ENCODE results near the gene AIFM2.
"Not testable (repeated sequence)": the region's sequence is repeated elsewhere in the genome, so short reads cannot be mapped to it uniquely, and the experiment has no call there.

The AIFM2 gene

GRCh38 chr10:70132098-70133029 lies at the start of gene AIFM2:
TSS of gene AIFM2 (minus strand) at chr10:70132825. CDS start at chr10:70124084, 8,741 bp downstream.
- DNase-seq: peak in 1 of 2 donors; percentile 28

DNA sequence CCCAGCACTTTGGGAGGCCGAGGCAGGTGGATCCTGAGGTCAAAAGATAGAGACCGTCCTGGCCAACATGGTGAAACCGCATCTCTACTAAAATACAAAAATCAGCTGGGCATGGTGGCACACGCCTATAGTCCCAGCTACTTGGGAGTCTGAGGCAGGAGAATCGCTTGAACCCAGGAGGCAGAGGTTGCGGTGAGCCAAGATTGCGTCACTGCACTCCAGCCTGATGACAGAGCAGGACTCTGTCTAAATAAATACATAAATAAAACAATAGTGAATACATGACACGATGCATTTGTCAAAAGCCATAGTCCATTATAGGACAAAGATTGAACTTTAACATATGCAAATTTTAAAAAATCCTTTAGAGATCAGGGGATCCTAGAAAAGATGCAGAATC lies 46.6 kb upstream of the AIFM2 start:
- DNase-seq: not testable (repeated sequence)

- no peak for DNase-seq
Observed at GRCh38 chr10:70178139-70178725, 45.6 kb upstream of the AIFM2 start.

GRCh38 chr10:70176441-70176840 lies 43.8 kb upstream of the AIFM2 start:
- DNase-seq: no peak

DNA sequence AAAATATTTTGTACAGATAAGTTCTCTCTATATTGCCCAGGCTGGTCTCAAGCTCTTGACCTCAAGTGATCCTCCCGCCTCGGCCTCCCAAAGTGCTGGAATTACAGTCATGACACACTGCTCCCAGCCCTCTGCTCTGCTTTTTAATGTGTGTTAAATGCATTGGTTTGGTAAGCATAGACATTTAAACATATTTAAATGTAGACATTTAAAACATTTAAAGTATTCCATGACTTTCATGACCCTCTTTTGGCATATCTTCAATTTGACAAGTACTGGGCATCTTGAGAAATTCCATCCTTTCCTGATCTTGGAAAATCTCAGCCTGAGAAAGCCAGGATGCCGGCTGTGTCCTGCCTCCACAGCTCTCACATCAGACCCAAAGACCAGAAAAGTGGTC lies 42.9 kb upstream of the AIFM2 start:
- no peak for DNase-seq

GRCh38 chr10:70174058-70174741 lies 41.6 kb upstream of the AIFM2 start:
- DNase-seq: no peak

DNA sequence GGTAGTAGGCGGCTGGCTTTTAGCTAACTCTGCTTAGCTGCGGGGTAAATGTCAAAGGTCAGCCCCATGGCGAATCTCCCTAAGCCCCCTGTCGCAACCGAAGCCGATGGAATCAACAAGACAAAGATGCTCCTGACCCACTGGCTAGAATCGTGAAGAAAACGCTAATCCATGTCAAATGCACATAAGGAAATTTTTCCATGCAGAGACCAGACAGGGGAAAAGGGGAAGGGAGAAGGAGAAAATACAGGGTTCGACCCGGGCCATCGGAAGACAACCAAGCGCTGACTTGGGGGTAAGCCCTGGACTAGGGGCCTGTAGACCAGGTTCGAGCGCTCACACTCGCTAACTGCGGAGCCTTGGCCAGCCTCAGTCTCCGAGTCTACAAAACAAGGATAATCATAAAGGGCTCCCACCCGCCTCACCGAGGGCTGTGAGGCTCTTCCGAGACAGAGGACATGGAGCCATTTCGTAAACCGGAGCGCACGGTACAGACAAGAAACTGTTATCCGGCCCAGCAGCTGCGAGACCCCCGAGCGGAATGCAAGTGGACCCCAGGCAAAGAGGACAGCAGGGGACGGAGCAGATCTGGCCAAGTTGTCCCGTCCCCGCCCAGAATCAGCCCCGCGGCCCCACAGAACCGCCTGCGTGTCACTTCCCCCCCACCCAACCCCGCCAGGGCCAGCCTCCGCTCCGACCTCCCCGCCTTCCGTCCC lies 37.2 kb upstream of the AIFM2 start:
- DNase-seq: no peak

- no peak for DNase-seq
Observed at GRCh38 chr10:70169011-70169410, 36.4 kb upstream of the AIFM2 start.

DNA sequence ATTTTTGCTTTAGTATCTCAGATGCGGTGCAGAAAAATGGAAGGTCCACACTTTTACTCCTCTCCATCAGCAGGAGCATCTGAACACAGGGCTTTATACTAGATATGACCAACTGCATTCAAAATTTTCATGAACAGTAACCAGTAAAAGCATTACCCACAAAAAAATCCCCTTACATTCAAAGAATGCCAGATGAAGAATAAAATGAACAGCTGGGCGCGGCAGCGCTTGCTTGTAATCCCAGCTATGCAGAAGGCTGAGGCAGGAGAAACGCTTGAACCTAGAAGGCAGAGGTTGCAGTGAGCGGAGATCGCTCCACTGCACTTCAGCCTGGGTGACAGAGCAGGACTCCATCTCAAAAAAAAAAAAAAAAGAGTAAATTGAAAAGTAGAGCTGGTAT lies 34.6 kb upstream of the AIFM2 start:
- DNase-seq: no peak

- no peak for DNase-seq
Observed at GRCh38 chr10:70166394-70166793, 33.8 kb upstream of the AIFM2 start.

DNA sequence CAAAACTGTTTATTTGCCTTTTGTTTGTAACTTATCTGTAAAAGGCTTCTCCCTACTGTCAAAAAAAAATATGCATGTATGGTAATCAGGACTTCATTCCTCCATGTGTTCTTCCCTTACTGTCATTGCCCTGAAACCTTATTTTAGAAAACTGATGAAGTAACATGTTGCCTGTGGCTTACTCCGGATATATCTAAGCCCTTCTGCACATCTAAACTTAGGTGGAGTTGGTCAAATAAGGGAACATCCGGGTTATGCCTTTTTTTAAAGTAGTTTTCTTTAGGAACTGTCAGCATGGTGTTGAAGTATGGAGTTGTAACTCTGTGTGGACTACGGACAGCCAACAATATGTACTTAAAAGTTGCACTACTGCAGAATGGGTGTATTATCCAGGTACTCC lies 31.5 kb upstream of the AIFM2 start:
- no peak for DNase-seq

GRCh38 chr10:70163448-70163847 lies 30.8 kb upstream of the AIFM2 start:
- DNase-seq: no peak

DNA sequence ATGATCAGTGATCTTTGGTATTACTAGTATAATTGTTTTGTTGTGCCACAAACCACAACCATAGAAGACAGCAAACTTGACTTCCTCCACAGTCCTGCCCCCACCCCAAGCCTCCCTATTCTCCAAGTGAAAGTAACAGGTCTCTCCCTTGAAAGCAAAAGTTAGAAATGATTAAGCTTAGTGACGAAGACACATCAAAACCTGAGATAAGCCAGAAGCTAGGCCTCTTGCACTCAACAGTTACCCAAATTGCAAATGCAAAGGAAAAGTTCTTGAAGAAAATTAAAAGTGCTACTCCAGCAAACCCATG lies 30.2 kb upstream of the AIFM2 start:
- DNase-seq: no peak

GRCh38 chr10:70162151-70162891 lies 29.7 kb upstream of the AIFM2 start:
- no peak for DNase-seq

GRCh38 chr10:70160798-70161197 lies 28.2 kb upstream of the AIFM2 start:
- DNase-seq: no peak

DNA sequence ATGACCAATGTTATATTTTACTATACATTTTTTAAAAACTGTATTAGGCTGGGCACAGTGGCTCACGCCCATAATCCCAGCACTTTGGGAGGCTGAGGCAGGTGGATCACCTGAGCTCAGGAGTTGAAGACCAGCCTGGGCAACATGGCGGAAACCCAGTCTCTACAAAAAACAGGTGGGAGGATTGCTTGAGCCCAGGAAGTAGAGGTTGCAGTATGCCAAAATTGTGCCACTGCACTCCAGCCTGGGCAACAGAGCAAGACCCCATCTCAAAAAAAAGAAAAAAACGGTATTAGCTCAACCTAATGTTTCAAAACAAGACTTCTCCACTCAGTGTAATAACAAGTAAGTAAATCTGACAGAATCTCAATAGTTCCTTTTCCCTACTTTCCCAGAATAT lies 26.7 kb upstream of the AIFM2 start:
- DNase-seq: not testable (repeated sequence)

DNA sequence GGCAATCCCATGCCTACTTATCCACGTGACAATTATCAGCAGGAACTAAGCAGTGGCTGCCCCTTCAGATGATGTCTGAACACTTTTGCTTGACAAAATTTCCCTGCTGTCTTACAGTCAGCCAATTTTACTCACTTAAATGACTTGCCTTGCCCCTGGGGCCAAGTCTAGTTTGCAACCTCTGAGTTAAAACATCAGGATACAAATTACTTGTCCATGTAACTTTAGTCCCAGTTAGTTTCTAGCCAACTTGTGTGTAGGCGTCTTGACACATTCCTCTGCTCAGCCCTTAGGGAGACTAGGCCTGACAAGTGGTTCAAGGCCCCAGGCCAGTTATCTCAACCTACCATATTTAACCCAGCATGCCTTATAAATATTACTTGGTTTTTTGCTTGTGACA lies 25.5 kb upstream of the AIFM2 start:
- no peak for DNase-seq

- no peak for DNase-seq
Observed at GRCh38 chr10:70155255-70155838, 22.7 kb upstream of the AIFM2 start.

DNA sequence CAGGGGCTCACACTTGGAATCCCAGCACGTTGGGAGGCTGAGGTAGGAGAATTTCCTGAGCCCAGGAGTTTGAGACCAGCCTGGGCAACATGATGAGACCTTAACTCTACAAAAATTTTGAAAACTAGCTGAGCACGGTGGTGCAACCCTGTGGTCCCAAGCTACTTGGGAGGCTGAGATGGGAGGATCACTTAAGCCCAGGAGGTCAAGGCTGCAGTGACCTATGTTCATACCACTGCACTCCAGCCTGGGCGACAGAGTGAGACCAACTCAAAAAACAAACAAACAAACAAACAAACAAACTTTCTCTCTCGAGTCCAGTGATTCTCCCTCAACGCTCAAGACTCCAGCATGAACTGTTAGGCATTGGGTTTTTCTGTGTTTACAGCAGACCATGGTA lies 15.9 kb upstream of the AIFM2 start:
- no peak for DNase-seq

- no peak for DNase-seq
Observed at GRCh38 chr10:70147259-70147625, 14.6 kb upstream of the AIFM2 start.

DNA sequence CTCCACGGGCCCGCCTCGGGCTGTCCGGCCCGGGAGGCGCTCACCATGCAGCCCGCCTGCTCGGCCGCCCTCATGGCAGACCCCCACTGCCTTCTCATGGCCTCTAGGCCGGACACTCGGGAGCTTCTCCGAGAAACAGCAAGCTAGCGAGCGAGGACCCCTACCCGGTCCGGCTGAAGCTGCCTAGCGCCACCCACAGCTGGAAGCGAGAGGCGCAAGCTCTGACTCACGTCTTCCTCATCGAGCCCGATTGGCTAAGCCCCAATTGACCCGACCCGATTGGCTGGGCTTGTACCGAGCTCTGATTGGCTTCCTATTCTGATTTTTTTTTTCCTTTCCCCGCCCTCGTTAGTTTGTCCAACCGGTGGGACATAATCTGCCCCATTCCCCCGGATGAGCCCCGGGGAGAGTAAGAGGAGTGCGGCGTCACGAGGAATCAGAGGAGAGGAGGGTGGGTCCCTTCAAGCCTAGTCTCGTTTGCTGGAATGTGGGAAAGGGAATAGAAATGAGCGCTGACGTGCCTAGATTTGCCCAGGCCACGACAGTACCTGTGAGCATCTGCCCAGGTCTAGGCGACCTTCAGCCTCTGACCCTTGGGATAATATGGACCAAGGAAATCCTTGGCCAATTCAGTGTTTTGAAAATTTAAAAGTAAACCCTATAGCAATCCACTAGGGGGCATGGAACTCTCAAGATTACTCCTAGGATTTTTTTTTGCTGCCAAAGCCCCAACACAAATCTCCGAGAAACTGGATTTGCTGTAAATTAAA lies 14.0 kb upstream of the AIFM2 start, which contains the start of gene TYSND1:
TSS of gene TYSND1 (minus strand) at position 212 of the 770 bp plus-strand sequence. CDS start at position 98, 114 bp downstream.
- peak; percentile 51 to 80 for DNase-seq
